Activated CD4-positive, alpha-beta T cell treated with anti-CD3 and anti-CD28 coated beads, Interleukin-2, amount 50 U/mL, for 4 hours (primary cell): ENCODE results near the gene SH3PXD2A.
A peak's percentile ranks its signal among the peaks of the same experiment; 100 is the strongest.

Source experiments
- DNase-seq, 2 experiments: peaks; one replicate each; pipeline ENCODE4 v3.0.0-alpha.2; 2020

SH3PXD2A gene

DNA sequence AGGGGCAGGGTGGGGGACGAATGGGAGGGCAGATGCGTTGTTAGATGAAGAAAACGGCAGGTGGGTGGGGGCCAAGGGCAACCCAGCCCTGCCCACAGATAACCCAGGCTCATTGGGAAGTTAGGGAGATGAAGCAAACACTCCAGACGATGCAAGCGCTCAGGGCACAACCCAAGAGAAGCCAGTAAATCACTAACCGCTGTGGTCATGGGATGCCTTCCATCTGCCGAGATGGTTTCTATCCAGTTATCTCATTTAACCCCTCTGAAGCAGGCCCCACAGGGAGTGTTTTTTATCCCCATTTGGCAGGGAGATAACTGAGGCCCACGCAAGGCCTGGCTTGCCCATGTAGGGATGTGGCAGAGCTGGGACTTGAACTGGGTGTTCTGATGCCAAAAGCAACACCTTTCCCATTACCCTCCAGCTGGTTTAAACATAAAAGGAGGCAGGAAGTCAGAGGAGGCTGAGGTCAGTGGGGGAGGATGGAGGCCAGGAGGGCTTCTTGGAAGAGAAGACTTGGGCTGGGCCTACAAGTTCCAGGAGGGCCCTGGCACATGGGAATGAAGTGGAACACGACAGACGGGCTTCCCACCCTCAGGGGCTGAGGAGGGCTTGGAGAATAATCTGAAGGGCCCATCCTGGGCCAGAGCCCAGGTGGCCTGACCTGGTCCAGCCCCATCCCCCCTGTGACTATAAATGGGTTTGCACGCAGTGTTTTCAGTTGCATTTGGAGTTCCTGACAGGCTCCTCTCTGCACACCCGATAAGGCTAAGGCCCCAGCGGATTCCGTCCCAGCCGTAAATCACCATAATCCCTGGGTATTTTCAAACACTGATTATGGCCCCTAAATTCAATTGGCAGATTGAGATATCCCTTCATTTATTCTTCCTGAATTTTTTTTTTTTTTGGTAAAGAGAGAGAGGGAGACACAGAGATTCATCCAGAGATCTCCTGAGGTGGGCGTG, 281.0 kb downstream of the SH3PXD2A start:
- DNase-seq, result no peak

DNA sequence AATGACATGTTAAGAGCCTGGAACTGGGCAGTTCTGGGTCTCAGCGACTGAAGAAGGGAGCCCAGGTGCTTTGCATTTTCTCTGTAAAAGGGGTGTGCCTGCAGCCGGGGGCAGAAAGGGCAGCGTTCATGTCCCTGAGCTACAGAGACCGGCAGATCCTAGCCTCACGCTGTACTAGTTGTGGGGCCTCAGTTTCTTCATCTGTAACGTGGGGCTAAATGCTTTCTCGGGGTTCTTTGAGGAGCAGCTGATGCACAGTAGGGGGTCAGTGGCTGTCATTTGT, 282.2 kb downstream of the SH3PXD2A start:
- DNase-seq, result no peak

DNA sequence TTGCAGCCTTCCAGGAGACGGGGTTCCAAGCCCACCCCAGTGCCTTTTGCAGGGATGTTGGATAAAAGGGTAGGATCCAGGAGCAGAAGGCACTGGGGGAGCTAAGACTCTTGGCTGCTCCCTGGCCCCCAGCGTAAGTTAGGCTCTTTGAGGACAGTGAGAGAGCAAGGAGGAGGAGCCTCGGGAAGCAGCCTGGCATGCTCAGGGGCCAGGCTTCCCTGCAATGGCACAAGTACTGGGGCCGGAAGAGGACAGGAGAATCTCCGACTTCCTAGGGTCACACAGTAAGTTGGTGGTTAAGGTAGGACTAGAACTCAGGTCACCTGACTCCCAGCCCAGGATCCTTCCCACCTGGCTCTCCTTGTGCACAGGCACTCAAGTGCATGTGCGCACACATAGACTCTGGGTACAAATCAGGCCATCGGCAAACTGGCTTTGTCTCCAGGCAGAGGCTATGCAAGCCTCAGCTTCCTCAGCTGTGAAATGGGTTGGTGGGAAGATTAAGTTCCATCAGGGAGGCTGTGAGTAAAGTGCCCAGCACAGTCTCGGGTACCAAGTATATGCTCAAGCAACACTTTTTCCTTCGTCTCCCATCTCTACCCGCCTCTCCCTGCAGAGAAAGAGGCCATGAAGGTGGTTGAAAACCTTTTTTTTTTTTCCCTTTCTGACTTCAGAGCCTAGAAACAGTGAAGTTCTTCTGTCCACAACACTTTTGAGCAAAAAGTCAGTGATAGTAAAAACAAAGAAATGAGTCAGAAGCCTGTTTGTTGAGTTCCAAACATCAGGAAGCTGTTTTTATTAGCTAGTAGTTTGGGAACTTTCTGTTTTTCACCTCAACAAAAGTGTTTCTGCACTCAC, 282.8 kb downstream of the SH3PXD2A start:
- no peak for DNase-seq

DNA sequence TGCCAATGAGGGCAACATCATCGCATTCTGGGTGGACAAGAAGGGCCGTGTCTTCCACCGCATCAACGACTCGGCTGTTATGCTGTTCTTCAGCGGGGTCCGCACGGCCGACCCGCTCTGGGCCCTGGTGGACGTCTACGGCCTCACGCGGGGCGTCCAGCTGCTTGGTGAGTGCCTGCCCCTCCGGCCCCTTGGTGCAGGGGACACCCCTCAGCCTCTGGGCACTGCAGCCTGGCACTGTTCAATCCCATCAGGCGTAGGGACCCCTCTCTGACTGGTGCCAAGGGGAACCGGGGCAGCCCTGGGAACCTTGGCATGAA, 283.8 kb downstream of the SH3PXD2A start:
- DNase-seq, result no peak

DNA sequence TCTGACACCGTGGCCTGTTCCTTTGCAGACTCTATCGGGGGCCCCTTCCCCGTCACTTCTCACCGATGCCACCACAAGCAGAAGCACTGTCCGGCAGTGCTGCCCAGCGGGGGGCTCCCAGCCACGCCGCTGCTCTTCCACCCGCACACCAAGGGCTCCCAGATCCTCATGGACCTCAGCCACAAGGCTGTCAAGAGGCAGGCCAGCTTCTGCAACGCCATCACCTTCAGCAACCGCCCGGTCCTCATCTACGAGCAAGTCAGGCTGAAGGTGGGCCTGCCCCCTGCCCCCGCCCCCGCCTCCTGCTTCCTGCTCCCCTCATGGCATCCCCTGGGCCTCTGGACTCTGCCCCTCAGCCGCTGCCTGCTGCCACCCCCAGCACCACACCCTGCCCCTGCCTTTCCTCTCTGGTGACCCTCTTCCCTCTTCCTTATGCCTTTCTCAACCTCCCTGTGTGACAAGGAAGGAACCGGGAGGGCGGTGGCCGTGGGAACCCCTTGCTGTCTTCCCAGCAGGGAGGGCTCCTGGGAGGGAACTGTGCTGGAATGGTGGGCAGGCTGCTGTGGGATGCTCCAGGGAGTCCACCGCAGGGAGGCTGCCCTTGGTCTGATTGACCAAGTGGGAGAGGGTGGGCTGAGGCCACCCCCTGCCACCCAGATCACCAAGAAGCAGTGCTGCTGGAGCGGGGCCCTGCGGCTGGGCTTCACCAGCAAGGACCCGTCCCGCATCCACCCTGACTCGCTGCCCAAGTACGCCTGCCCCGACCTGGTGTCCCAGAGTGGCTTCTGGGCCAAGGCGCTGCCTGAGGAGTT, 284.3 kb downstream of the SH3PXD2A start:
- DNase-seq, result no peak

DNA sequence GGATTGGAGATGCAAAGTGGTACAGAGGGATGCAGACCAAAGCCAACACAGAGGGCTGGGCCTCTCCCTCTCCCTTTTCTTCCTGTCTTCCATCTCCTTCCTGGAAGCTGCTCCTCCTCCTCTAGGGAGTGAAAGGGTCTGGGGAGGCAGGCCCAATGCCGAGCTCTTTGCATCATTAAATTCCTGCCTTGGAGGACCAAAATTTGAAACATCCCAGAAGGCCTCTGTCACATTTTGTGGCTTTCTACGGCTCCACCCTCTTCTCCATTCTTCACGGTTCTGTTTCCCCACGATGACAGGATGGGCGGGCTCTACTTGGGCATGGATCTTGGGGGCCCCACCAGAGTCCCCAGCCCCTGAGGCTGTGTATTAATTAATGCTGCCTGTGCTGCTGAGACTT, 285.5 kb downstream of the SH3PXD2A start:
- DNase-seq, result no peak

DNA sequence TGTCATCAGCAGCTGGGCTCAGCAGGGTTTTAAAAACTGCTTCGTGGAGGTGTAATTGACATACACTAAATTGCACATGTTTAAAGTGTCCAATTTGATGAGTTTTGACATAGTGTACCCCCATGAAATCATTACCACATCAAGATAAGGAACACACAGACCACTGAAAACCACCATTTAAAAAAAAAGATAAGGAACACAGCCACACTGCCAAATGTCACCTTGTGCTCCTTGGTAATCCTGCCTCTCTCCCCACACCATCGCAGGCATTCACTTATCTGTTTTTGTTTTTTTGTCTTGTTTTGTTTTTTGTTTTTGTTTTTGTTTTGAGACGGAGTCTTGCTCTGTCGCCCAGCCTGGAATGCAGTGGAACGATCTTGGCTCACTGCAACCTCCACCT, 286.9 kb downstream of the SH3PXD2A start:
- no peak for DNase-seq

DNA sequence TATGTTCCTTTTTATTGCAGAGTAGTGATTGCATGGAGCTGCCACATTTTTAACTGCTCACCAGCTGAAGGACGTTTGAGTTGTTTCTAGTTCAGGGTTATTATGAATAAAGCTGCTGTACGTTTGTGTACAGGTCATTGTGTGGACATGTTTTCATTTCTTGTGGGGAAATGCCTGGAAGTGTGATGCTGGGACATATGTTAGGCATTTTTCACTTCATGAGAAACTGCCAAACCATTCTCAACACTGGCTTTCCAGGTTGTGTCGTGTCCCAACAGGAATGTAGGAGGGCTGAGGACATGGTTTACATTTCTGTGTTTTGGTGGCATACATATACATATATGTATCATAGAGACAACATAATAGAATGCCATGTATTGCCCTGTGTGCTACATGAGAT, 288.8 kb downstream of the SH3PXD2A start:
- DNase-seq, result no peak

DNA sequence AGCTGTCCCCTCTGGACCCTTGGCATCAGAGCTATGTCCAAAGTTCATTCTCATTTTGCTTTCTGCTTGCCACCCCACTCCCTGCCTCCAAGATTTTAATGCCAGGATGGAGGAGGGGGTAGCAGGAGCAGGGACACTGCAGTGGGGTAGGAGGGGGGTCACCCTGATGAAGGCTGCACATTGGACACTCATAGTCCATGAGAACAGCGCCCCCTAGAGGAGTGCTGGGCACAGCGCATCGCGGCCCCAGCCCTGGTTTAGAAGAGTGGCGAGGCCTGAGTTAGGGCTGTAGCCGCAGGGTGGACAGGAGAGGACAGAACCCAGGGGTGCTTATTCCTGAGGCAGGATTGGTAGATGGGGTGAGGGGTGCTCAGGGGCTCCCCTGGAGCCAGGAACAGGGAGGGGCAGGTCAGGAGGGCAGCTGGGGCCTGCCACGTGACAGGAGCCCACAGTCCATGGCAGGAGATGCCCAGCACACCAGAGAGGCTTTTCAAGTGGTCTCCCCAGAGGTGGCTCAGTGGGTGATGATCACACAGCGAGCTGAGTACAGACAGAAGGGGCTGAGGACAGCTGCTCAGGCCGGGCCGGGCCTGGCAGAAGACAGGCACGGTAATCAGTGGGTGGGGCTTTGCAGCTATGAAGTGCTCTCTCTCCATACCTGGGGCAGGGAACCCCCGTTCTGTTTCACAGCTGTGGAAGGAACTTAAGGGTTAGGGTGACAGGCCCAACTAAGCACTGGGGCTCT, 290.4 kb downstream of the SH3PXD2A start:
- no peak for DNase-seq

DNA sequence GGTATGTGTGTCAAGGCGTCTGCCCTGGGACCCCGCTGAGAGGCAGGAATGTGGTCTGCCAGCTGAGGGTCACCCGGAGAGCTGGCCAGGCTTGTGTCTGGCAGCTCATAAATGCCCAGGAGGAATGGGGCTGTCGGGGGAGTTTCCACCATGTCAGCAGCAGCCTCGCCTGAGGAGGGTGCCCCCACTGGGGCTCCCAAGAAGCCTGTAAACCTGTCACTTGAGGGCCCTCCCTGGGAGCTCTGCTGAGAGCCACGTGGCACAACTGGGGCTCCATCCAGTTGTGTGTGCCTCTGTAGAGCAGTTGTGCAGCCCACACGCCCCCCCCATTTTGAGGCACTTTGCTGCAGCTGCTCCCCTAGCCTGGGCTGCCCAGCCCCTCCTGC, 291.3 kb downstream of the SH3PXD2A start:
- no peak for DNase-seq

DNA sequence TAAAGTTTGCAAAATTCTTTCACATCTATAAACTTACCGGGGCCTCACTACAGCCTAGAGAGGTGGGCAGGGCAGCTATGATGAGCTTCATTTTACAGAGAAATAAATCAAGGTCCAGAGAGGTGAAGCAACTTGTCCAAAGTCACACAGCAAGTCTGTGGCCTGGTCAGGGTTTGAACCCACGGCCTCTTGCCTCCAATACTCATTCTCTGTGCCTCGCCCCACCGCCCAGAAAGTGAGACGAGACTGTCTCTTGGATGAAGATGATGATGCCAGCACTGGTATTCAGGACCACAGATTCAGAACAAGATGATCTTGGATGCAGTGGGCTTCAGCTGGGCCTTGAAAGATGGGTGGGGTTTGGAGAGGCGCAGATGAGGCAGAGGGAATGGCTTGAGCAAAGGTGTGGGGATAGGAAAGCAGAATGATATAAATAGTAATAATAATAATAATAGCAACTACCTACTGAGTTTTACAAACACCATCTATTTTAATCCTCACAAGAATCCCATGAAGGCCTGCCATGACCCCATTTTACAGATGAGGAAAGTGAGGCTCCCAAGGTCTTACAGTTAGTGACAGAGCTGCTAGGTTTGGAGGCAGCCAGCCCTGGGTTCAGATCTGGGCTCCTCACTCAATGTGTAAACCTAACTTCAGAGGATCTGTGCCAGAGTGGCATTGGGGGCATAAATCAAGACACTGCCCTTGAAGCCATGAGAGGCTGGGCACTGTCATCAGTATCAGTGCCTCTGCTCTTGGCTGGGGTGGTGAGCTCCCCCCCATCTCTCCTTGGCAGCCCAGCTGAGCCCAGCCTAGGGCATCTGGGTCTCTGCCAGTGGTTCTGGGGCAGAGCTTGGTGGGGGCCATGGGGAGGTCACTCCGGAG, 291.9 kb downstream of the SH3PXD2A start:
- no peak for DNase-seq

DNA sequence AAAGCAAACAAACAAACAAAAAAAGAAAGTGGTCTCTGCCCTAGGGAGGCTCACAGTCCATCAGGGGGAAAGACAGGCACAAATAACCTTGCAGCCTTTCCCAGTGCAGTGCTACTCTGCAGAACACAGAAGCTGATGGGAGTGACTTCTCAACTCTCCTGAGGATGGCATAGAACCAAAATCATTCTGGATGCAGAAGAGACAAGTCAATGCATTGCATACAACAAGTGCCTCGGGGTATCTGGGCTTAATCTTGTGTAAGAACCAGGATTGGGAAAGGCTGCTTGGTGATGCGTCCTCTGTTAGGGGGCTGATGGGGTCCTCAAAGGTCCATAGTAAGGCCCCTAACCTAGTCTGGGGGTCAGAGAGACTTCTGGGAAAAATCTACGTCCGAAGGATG, 293.0 kb downstream of the SH3PXD2A start:
- no peak for DNase-seq

DNA sequence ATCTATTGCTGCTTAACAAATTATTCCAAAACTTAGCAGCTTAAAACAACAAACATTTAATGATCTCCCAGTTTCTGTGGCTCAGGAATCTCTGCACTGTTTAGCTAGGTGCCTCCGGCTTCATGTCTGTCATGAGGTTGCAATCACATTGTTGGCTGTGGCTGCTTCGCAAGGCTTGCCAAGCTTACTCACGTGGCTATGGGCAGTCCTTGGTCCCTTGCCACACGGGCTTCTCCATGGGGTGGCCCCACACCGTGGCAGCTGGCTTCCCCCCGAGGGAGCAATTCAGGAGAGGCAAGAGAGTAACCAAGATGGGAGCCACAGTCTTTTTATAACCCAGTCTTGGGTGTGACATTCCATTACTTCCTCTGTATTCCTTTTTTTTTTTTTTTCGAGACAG, 294.5 kb downstream of the SH3PXD2A start:
- DNase-seq, result no peak

DNA sequence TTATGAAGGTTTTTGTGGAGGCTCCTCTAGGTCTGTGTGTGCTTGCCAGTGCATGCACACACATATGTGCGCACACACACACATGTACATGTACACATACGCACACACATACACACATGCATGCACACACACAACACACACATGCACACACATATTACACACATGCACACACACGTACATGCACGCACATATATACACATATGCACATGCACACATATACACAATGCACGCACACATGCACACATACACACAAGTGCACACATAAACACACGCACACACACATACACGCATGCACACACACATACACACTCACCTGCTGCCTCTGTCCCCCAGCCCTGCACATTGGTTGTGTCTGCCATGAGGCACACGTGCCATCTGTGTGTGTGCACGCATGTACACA, 295.6 kb downstream of the SH3PXD2A start:
- DNase-seq, result no peak

DNA sequence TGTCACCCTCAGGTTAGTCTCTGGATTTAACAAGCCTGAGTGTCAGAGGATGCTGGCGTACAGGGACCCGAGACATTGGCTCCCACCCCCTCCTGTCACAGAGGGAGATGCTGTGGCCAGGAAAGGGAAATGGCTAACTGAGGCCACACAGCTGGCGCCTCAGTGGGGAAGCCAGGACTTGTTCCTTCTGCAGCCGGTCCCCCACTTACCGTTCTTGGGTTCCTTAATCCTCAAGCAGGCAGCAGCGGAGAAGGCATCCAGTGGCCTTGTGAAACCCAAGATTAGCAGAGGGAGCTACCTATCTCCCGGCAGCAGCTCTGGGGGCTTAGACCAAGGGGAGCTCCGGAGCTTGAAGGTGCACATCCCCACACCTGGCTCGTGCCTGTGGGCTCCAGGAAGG, 296.5 kb downstream of the SH3PXD2A start:
- DNase-seq, result no peak

DNA sequence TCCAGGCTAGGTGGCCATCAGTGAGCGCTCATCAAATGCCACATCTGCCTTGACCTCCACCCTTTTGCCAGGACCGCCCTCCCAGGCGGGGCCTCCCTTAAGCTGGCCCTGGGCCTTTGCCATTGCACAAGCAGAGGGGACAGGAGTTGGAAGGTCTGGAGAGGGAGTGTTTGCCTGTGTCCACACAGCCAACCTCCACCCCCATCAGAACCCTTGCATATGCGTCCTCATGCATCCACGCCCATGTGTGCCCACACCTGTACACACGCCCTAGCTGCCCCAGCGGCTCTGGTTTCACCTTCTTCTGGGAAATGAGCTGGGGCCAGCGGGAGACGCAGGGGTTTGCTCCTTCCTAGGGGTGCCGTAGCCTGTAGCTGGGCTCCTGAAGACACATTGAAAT, 297.9 kb downstream of the SH3PXD2A start:
- no peak for DNase-seq

DNA sequence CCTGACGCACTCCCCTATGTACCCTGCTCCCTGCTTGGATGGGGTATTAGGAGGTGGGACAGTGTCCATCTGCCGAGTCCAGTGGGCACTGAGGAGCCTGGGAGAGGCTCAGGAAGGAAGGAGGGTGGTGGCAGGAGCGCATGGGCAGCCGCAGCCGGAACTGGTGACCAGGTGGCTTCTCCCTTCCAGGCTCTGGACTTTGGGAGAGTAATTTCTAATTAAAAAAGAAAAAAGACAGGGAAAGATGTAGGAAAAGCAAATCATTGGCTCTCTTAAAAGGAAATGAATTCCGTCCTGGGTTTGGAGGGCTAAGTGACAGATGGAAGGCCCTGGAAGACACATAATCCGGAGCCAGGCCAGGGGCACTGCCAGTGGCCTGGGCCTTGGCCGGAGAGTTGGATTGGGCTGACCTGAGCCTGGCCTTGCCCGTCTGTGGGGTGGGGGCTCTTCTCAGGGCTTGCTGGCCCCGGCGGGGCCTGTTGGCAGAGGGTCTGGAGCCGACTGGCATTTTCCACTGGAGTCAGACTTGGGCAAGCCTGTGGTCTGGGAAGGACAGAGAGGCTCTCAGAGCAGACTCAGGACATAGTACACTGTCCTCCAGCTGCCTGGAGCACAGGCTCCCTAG, 298.9 kb downstream of the SH3PXD2A start:
- DNase-seq, result no peak

DNA sequence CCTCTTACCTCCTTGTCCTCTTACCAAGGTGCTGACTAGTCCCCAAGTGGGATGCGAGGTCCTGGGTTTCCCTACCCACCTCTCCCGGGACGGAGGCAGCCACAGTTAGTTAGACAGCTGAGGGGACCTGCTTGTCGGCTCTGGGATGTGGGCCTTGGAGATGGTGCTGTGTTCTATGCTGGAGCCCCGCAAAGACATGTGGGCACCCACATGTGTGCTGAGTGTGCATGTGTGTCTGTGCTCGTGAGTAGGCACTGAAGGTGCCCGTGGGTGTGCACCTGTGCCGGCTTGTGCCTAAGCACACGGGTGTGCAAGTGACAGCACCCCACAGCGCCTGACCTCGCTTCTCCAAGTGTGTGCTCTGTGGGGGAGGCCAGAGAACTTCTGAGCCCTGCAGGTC, 299.7 kb downstream of the SH3PXD2A start:
- no peak for DNase-seq

DNA sequence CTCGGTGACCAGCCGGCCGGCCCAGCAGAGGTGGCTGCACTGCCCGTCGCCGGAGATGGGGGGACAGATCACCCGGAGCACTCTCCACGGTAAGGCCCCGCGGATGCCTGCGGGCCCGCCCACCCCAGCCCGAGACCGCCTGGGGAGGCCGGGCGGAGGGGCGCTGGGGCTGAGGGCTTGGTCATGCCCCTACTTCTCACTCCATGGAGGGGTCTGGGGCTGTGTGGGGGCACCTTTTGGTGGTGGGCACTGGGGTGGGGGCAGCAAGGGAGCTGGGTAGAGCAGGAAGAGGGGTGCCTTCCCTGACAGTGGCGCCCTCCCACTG, 300.1 kb downstream of the SH3PXD2A start:
- DNase-seq, result no peak

DNA sequence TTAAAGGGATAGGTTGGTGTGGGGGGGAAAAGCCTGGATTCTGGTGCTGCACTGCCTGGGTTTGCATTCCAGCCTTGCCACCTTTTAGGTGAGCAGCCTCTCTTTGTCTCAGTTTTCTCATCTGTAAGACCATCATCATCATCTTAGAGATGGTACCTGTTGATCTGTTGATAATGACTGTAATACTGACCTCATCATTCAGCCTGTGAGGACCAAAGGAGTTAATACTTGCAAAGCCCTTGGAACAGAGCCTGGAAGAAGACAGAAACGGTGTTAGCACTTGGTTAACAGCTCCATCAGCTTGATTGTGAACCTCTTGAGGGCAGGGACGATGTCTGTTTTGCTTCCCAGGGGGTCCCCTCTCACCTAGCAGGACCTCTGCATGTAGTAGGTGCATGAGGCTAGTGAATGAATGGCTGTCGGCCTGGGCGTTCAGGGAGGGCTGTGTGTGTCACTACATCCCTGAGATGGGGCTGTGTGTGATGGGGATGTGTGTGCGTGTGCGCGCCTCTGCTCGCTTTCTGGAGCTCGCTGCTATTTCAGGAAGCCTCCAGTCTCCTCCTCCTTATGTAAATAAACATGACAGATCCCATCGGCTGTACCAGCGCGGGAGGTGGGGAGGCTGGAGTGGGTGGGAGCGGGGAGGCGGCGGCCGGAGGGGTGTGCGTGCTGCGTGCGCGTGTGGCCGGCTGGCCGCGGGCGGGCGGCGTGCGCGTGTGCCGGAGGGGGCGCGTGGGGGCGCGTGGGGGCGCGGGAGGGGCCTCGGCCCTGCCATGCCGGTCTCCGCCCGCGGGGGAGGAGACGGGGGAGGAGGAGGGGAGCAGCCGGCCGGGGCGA, 300.7 kb downstream of the SH3PXD2A start:
- peak in 1 of 2 experiments; percentile 6 for DNase-seq
